A549 (cell line): ENCODE measurements around the gene MFSD2A. TPM values are rescaled to one million over a fixed set of nuclear protein-coding genes. Genes with fewer than 3 reads are reported as not detected.
"Not testable (repeated sequence)": the region's sequence is repeated elsewhere in the genome, so short reads cannot be mapped to it uniquely, and the experiment has no call there.

Experiments
- ATAC-seq, 2 experiments: fragments of 200-7000 bp in 1 of 2; fragments of >200 bp in 1 of 2; cut with Nextera tagmentation in 1 of 2; cut with Tn5 transposase in 1 of 2; 3 replicates each; pipeline versions ENCODE4 v1.8.0 to v1.9.1; 2018 to 2020; ENCODE audit warnings: mild to moderate bottlenecking in 1 of 2, moderate library complexity in 1 of 2
- CTCF ChIA-PET: fragments of 300-600 bp; sonication (Branson Sonifier 250); formaldehyde crosslinking; extraction: SDS; loops from one replicate; lab custom pipeline; 2021; ENCODE audit warnings: antibody characterized with exemption, inconsistent platforms; lab: Yijun Ruan, JAX
- POLR2A ChIA-PET: fragments of 350-600 bp; formaldehyde crosslinking; extraction: SDS; loops from one replicate; lab custom pipeline; 2021; ENCODE audit warnings: antibody characterized with exemption, inconsistent platforms; lab: Yijun Ruan, JAX
- DNase-seq, 2 experiments: peaks; one replicate each; pipeline versions ENCODE4 v3.0.0 to v3.0.0-alpha.2; 2011 to 2016; ENCODE audit warnings: low read depth in 1 of 2, low spot score in 1 of 2
- FAIRE-seq: peaks from 2 replicates; lab custom pipeline; 2011; peaks lifted over from hg19 to GRCh38; lab: Jason Lieb, UNC
- H3K27ac ChIP-seq, 2 experiments: fragments of >200 bp; sonication (Bioruptor Twin); formaldehyde crosslinking; 3 replicates each; pipeline ENCODE4 v1.5.1; 2016 to 2017
- H3K4me1 ChIP-seq: fragments of >200 bp; sonication (Bioruptor Twin); formaldehyde crosslinking; 3 replicates; pipeline ENCODE4 v1.6.1; 2016
- H3K4me2 ChIP-seq: fragments of >200 bp; sonication (Bioruptor Twin); formaldehyde crosslinking; 3 replicates; pipeline ENCODE4 v1.6.1; 2016
- H3K4me3 ChIP-seq: fragments of >200 bp; sonication (Bioruptor Twin); formaldehyde crosslinking; 3 replicates; pipeline ENCODE4 v1.5.1; 2016
- H3K9me3 ChIP-seq: fragments of >200 bp; sonication (Bioruptor Twin); formaldehyde crosslinking; 3 replicates; pipeline ENCODE4 v1.6.1; 2016
- BCL3 ChIP-seq: fragments of >200 bp; sonication (Bioruptor Twin); formaldehyde crosslinking; IDR thresholded peaks from 3 replicates; pipeline ENCODE4 v1.6.1; 2016
- CBX8 ChIP-seq: fragments of 200-600 bp; sonication (generic); IDR thresholded peaks from 2 replicates; pipeline ENCODE4 v1.6.1; 2016
- E2F6 ChIP-seq: IDR thresholded peaks from 2 replicates; pipeline ENCODE4 v1.6.1; 2012; ENCODE audit warnings: low read depth, borderline replicate concordance
- ELK1 ChIP-seq: fragments of 150-350 bp; IDR thresholded peaks from 2 replicates; pipeline ENCODE4 v1.6.1; 2014; ENCODE audit warnings: low read depth, mild to moderate bottlenecking, low read length
- FOSB ChIP-seq: fragments of 250-450 bp; sonication (Bioruptor Pico); IDR thresholded peaks from 2 replicates; pipeline ENCODE4 v1.5.0; 2020; ENCODE audit warnings: mild to moderate bottlenecking, moderate library complexity
- FOXS1 ChIP-seq: fragments of 250-450 bp; sonication (Bioruptor Pico); IDR thresholded peaks from 2 replicates; pipeline ENCODE4 v1.5.0; 2020; ENCODE audit warnings: mild to moderate bottlenecking, moderate library complexity
- HEYL ChIP-seq: fragments of 250-450 bp; sonication (Bioruptor Pico); IDR thresholded peaks from 2 replicates; pipeline ENCODE4 v1.8.0; 2021; ENCODE audit warnings: mild to moderate bottlenecking, moderate library complexity
- JUNB ChIP-seq: fragments of >200 bp; sonication (Bioruptor Twin); formaldehyde crosslinking; IDR thresholded peaks from 2 replicates; pipeline ENCODE4 v1.6.1; 2016
- MAZ ChIP-seq: fragments of 150-350 bp; IDR thresholded peaks from 2 replicates; pipeline ENCODE4 v1.6.1; 2014; ENCODE audit warnings: antibody characterized with exemption, low read depth, low read length, borderline replicate concordance
- NFE2L2 ChIP-seq: fragments of 150-350 bp; conservative IDR thresholded peaks from 2 replicates; pipeline ENCODE4 v1.6.1; 2014; ENCODE audit warnings: low read length
- NR3C1 ChIP-seq: fragments of >200 bp; sonication (Bioruptor Twin); formaldehyde crosslinking; IDR thresholded peaks from 3 replicates; pipeline ENCODE4 v1.6.1; 2017
- RAD21 ChIP-seq, 2 experiments: fragments of >200 bp in 1 of 2; sonication (Bioruptor Twin) in 1 of 2; formaldehyde crosslinking in 1 of 2; IDR thresholded peaks in 1 of 2; conservative IDR thresholded peaks in 1 of 2; 2 replicates in 1 of 2; 3 replicates in 1 of 2; pipeline ENCODE4 v1.6.1; 2012 to 2018; ENCODE audit warnings: inconsistent platforms in 1 of 2
- ZSCAN20 ChIP-seq: fragments of 250-450 bp; sonication (Bioruptor Pico); IDR thresholded peaks from 2 replicates; pipeline ENCODE4 v1.8.0; 2022; ENCODE audit warnings: mild to moderate bottlenecking, moderate library complexity
- WGBS: methylation state at CpG from one replicate; pipeline ENCODE4 v1.1.6; 2017; ENCODE audit errors: missing lambda C conversion rate; 5-methylcytosine and 5-hydroxymethylcytosine counted together
- polyA plus RNA-seq, 4 experiments: library from polyadenylated mRNA; depleted of rRNA in 3 of 4; stranded (reverse); fragments of >200 nt; fragmentation: RNase III in 1 of 4; extraction: RNeasy Plus Mini Kit Qiagen cat#74134 plus additional on column Dnase treatment in 1 of 4; gene quantifications; 2 replicates in 3 of 4; 3 replicates in 1 of 4; pipeline ENCODE4 v1.2.3, GENCODE V29; 2011 to 2017

Gene MFSD2A
- polyA plus RNA-seq, 2 of the 4 experiments (the other 2 are of a cell fraction): 3.0 to 3.1 TPM

- ATAC-seq (no peak), DNase-seq (no peak)
- H3K9me3 ChIP-seq: peaks cover 11% of the 10 kb centered on the region; the same call in 2 of the 3 replicates
- ChIA-PET CTCF (interaction anchor here (0.7 to 2.5 kb wide), 7 partner anchors 8 to 125 kb away, joined by 4 to 19 read pairs (median 5); no protein-coding TSS in a partner anchor), POLR2A (no interaction called here)
- H3K4me2 ChIP-seq: no peak overlapping the region
- no peak for TF ChIP-seq FOSB
- TF ChIP-seq E2F6: no peak
- TF ChIP-seq FOXS1 (CRISPR knock-in tag): no peak
- TF ChIP-seq HEYL (CRISPR knock-in tag): no peak
- TF ChIP-seq ZSCAN20 (CRISPR knock-in tag): no peak
- TF ChIP-seq MAZ: no peak
- TF ChIP-seq BCL3: no peak
- no peak for TF ChIP-seq JUNB
- no peak for TF ChIP-seq NR3C1
- TF ChIP-seq NFE2L2: no peak
- no peak for TF ChIP-seq ELK1
- TF ChIP-seq RAD21 (conservative IDR thresholded peaks at IDR 0.05 in 1 of 2, IDR thresholded peaks at IDR 0.05 in 1 of 2): no peak
- TF ChIP-seq CBX8: no peak
- TF ChIP-seq, all 56 proteins: peak for 0
- H3K27ac ChIP-seq: no peak overlapping the region
- WGBS: 14% methylated on average over 3 of the region's 3 CpGs
- H3K4me1 ChIP-seq: no peaks in the 10 kb centered on the region
- no peak overlapping the region for H3K4me3 ChIP-seq
- FAIRE-seq: no peak
These were observed 47.2 kb upstream of the MFSD2A start for GRCh38 chr1:39907528-39908453.

- no peak for ATAC-seq
- ChIA-PET CTCF (interaction anchor here (1.2 to 2.5 kb wide), 6 partner anchors 10 to 124 kb away, joined by 4 to 19 read pairs (median 5); no protein-coding TSS in a partner anchor), POLR2A (no interaction called here)
- no peak overlapping the region for H3K27ac ChIP-seq
- H3K4me1 ChIP-seq: no peaks in the 10 kb centered on the region
- no peak overlapping the region for H3K4me2 ChIP-seq
- H3K4me3 ChIP-seq: no peak overlapping the region
- H3K9me3 ChIP-seq: peaks cover 11% of the 10 kb centered on the region; the same call in 2 of the 3 replicates
- FAIRE-seq: no peak
- TF ChIP-seq FOXS1 (CRISPR knock-in tag): no peak
- 26% methylated on average over 2 of the region's 2 CpGs for WGBS
- no peak for DNase-seq
These were observed 46.4 kb upstream of the MFSD2A start for GRCh38 chr1:39908534-39908933.

- H3K4me3 ChIP-seq: no peak overlapping the region
- FAIRE-seq: no peak
- ChIA-PET CTCF (interaction anchor here (0.6 to 2.4 kb wide), 6 partner anchors 9 to 128 kb away, joined by 3 to 14 read pairs (median 4); no protein-coding TSS in a partner anchor), POLR2A (no interaction called here)
- peaks cover 11% of the 10 kb centered on the region; the same call in 2 of the 3 replicates for H3K9me3 ChIP-seq
- WGBS: 69% methylated on average over 3 of the region's 3 CpGs
- H3K4me1 ChIP-seq: no peaks in the 10 kb centered on the region
- H3K4me2 ChIP-seq: no peak overlapping the region
- ATAC-seq: no peak
- H3K27ac ChIP-seq: no peak overlapping the region
- no peak for DNase-seq
- no peak for TF ChIP-seq RAD21 (conservative IDR thresholded peaks at IDR 0.05 in 1 of 2, IDR thresholded peaks at IDR 0.05 in 1 of 2)
- TF ChIP-seq, all 56 proteins: peak for 0
These were observed 44.7 kb upstream of the MFSD2A start for GRCh38 chr1:39910263-39910662.

GRCh38 chr1:39913136-39913535 lies 41.8 kb upstream of the MFSD2A start:
- H3K4me1 ChIP-seq, H3K9me3 ChIP-seq, H3K4me3 ChIP-seq, POLR2A ChIA-PET, H3K27ac ChIP-seq, H3K4me2 ChIP-seq, ATAC-seq, FAIRE-seq, DNase-seq: not testable (repeated sequence)
- CTCF ChIA-PET: interaction anchor here (1.7 kb wide), 1 partner anchor 11 kb away, joined by 5 read pairs; no protein-coding TSS in a partner anchor
- no CpG with 5 or more reads among the region's 30 CpGs for WGBS
